PFSK-1 (cell line): ENCODE measurements around the gene GFER.

ENCODE experiments used
- FOXP2 ChIP-seq: optimal IDR thresholded peaks from 2 replicates; pipeline ENCODE3; 2011; ENCODE audit warnings: borderline replicate concordance, control low read depth, inconsistent platforms; ENCODE audit not compliant: insufficient read depth; ENCODE audit errors: extremely low read length, extremely low read depth
- POLR2AphosphoS5 ChIP-seq: IDR thresholded peaks from 2 replicates; pipeline ENCODE4 v1.6.1; 2012; ENCODE audit warnings: low read depth, mild to moderate bottlenecking, control low read depth, low read length, moderate library complexity
- REST ChIP-seq, 2 experiments: IDR thresholded peaks; 2 replicates each; pipeline versions ENCODE4 v1.6.1 to v1.8.0; 2011 to 2012; ENCODE audit warnings: low read depth in 2 of 2, low read length in 2 of 2, control low read depth in 1 of 2, inconsistent platforms in 1 of 2, mild to moderate bottlenecking in 1 of 2, moderate library complexity in 1 of 2; ENCODE audit not compliant: insufficient read depth in 1 of 2
- TAF1 ChIP-seq: IDR thresholded peaks from 2 replicates; pipeline ENCODE4 v1.6.1; 2012; ENCODE audit warnings: low read length, control low read depth, borderline replicate concordance; ENCODE audit not compliant: insufficient read depth

GRCh38 chr16:1936945-1937479, 47.0 kb upstream of the GFER start:
- TF ChIP-seq TAF1, result no peak
- TF ChIP-seq POLR2AphosphoS5, result no peak
- no peak for TF ChIP-seq REST (IDR thresholded peaks at IDR 0.05; ENCODE audit: insufficient read depth in 1 of 2, low read depth in 2 of 2, low read length in 2 of 2)
- no peak for TF ChIP-seq FOXP2
